Activated CD4-positive, CD25-positive, alpha-beta regulatory T cell (primary cell): ENCODE results near the gene ADAMTS15.

Source experiments
- DNase-seq, 4 experiments: peaks; one replicate each; lab custom pipeline; 2025; lab: John Stamatoyannopoulos, UW

Gene ADAMTS15

DNA sequence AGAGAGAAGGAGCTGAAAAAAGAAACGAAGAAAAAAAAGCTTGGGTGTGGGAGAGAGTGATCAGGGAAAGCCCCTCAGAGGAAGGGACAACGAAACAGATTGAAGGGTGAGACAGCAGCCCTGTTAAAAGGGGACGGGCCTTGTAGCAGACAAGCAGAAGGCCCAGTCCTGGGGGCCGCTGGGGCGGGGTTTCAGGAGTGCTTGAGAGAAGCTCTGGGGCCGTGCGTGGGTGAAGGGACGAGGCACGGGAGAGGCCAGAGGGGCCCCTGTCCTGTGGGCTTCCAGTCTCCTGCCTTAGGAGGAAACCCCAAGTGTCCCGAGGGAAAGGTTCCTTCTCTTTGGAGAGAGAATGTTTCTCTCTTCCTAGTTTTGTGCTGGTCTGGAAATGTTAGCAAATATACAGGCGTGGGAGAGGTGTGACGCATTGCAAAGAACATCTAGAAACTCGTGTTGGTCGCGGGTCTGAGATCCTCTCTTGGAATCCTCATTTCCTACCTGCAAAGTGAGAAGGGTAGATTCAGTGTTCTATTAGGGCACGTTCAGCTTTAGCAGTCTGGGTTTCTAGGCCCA lies 28.6 kb downstream of the ADAMTS15 start:
- no peak for DNase-seq

DNA sequence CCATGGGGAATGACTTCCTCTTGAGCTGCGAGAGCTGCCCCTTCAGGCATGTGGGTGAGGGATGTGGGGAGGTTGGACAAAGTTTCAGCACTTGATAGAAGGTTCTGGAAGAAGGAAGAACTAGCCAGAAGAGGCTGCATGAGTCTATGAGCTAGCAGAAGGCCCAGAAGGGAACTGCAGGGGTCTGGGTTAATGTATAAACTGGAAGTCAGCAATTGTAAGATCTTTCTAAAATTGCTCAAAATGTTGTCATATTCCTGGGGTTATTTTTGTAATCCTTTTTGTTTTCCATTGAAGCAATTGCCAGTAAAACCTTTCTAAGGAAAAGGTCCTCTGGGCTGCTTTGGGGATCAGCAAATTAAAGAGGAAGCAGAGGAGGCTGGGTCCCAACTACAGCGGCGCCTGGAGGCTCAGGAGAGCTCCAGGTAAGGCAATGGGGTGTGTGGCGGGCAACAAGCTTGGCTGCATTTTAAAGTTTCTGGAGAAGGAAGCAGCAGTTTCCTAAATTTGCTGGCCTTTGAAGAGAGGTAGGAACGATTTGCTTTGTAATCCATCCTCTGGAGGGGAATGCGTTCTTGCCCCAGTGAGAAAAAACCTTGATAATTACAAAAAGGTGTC lies 29.2 kb downstream of the ADAMTS15 start:
- no peak for DNase-seq

- no peak for DNase-seq
These were observed 29.8 kb downstream of the ADAMTS15 start for GRCh38 chr11:130478204-130478701.

DNA sequence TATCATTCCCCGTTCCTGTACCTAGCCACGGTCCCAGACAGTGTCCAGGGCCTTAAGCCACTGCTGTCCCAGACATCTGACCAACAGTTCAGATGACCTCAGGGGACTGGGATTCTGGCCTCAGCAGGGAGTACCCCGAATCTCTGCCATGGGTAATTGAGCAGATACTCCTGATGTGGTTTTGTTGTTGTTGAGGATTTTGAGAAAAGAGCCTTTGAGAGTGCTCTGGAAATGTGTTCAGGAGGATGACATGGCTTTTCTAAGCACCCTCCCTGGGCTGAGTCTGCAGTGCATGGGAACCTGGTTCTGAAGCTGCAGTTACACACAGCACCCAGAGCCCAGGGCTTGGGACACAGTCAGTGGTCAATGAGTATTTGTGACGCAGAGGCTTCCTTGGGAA lies 30.4 kb downstream of the ADAMTS15 start:
- no peak for DNase-seq

GRCh38 chr11:130480186-130480585 lies 31.7 kb downstream of the ADAMTS15 start:
- DNase-seq: no peak

DNA sequence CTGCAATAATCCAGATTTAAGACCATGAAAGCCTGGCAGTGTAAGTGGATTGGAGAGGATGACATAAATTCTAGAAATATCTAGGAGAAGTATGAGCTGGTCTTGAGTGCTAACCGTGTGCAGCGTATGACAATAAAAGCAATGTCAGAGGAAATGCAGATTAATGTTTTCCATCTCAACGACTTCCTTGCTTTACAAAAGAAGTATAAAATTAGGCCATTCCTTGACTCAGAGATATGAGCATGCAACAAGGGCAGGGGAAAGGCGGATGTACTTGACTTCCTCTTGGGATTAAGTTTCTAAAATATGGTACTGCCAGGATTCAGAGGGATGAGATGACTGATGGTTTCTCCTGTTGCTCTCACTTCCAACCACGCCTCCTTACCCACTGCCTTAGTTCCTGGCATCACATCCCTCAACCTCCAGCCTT lies 32.3 kb downstream of the ADAMTS15 start:
- DNase-seq: no peak

GRCh38 chr11:130483124-130483523 lies 34.7 kb downstream of the ADAMTS15 start:
- DNase-seq: no peak

GRCh38 chr11:130485983-130486382 lies 37.5 kb downstream of the ADAMTS15 start:
- no peak for DNase-seq

DNA sequence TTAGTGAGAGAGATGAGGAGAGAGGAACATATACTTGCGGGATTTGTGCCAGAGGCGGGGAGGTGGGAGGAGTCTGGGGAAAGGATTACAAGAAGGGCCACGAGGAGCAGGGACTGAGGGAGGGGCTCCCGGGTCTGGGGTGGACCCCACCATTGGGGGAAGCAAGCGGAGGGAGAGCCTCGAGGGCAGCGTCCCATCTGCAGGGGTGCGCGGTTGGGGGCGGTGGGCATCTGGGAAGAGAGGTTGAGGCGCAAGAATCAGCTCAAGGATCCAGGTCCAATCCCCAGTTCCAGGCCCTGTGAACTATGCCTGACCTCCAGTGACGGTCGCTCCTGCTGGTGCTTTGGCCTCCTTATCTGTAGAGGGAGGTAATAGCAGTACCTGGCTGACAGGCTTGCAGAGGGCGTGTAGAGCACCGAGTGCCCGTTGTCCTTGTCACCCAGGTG lies 38.0 kb downstream of the ADAMTS15 start:
- DNase-seq: no peak

GRCh38 chr11:130486987-130487923 lies 38.8 kb downstream of the ADAMTS15 start:
- no peak for DNase-seq

DNA sequence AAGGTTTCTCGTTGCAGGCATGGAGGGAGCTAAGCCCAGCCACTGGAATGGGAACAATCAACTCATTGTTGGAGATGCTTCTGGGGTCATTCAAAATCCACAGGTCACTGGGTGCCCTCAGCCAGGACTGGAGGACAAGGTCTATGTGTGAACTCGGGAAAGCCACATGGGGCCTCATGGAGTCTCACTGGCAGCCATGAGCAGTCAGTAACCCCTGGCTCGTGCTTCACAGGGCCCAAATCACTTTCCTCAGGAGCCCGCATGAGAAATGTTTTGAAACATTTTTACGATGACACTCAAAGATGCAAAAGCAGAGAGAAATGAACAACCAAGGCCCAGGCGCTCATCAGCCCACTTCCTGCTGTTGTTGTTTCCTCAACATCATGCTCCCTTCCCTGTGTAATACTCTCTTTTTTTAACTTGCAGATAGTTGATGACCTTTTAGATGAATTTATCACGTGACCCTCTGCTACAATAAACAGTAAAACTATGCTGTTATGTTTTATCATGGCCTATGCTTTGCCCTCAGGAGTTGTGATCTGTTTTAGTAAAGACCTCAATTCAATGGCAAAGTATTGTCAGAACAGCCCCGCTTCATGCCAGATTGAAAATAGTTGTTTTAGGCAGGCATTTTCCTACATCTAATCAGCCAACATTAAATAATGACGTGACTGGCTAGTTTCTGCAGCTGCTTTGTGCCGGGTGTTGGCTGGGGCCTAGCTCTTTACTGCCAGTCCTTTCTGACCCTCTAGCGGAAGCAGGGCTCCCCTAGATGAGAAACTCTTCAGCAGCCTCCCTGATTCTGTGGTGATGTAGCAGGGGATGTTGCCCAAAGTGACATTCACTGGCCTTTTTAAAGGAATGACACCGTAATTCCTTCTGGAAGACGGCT lies 39.7 kb downstream of the ADAMTS15 start:
- no peak for DNase-seq

DNA sequence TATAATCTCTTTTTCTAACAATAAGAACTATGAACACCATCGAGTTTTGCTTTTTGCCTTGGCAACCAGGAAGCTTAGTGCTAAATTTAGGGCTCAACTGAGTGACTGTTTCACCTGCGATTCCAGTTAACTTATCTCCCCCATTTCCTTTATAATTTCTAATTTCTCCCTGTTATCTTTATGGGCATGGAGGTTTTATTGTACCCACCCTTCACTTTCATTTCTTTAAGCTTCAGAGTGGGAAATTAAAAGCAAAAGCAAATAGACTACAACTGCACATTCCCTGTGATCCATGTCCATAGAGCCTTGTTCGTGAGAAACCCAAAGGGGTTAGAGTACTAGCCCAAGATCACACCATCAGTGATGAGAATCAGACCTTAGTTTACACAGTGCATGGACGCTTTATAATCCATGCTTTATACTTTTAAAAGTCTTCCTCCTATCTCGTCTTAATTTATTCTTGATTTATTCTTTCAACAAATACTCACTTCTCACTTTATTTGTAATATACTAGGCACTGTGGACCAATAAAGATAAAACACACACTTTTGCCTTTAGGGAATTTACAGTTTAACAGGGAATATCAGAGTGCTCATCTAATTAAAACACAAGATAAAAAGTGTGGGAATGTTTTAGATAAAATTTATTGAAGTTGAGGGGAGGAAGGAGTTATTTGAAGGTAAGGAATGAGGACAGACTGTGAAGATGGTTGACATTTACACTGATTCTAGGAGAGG lies 40.6 kb downstream of the ADAMTS15 start:
- DNase-seq: no peak

GRCh38 chr11:130489716-130490115 lies 41.3 kb downstream of the ADAMTS15 start:
- DNase-seq: no peak

- DNase-seq: no peak
These were observed 42.4 kb downstream of the ADAMTS15 start for GRCh38 chr11:130490682-130491449.

DNA sequence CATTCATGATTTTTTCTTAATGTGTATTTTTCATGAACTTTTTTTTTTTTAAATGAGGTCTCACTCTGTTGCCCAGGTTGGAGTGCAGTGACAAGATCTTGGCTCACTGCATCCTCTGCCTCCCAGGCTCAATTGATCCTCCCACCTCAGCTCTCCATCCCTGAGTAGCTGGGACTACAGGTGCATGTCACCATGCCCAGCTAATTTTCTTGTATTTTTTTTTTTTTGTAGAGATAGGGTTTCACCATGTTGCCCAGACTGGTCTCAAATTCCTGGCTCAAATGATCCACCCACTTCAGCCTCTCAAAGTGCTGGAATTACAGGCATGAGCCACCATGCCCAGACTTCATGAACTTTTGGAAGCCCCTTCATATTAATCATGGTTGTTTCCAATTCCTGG lies 49.7 kb downstream of the ADAMTS15 start:
- no peak for DNase-seq

DNA sequence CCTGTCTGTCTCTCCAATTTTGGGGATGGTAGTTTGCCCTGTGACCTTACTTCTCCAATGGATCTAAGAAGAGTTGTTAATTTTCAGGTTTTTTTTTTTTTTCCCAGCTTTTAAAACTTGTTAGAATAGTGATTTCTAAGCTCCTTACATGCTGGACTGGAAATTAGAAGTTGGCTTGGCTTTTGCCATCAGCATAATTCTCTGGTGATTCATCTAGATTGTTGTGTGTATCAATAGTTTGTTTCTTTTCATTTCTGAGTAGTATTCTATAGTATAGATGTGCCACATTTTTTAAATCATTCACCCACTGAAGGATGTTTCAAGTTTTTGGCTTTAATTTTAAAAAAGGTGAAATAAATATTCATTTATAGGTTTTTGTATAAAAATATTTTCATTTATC lies 51.4 kb downstream of the ADAMTS15 start:
- DNase-seq: no peak

GRCh38 chr11:130504317-130504716 lies 55.9 kb downstream of the ADAMTS15 start:
- no peak for DNase-seq

- no peak for DNase-seq
These were observed 60.5 kb downstream of the ADAMTS15 start for GRCh38 chr11:130508913-130509312.

GRCh38 chr11:130509942-130510341 lies 61.5 kb downstream of the ADAMTS15 start:
- no peak for DNase-seq

GRCh38 chr11:130510407-130511006 lies 62.1 kb downstream of the ADAMTS15 start:
- no peak for DNase-seq
